NCI-H2227 (cell line): ENCODE measurements around the gene PHF3.

Experiments
- DNase-seq: peaks from one replicate; lab custom pipeline; 2025; ENCODE audit not compliant: unreplicated experiment; lab: John Stamatoyannopoulos, UW

Gene PHF3

GRCh38 chr6:63635588-63636517 lies at the start of gene PHF3:
Gene PHF3, plus strand, starts transcription at chr6:63635802. Its CDS starts 10,750 bp downstream, at chr6:63646552.
- DNase-seq, result peak; percentile 94

- DNase-seq, result no peak
Observed at GRCh38 chr6:63589952-63590411, 45.6 kb upstream of the PHF3 start.

- no peak for DNase-seq
Observed at GRCh38 chr6:63592886-63593285, 42.7 kb upstream of the PHF3 start.

- DNase-seq, result no peak
Observed at GRCh38 chr6:63597141-63598048, 38.2 kb upstream of the PHF3 start.

GRCh38 chr6:63598049-63599036 lies 37.3 kb upstream of the PHF3 start:
- peak; percentile 71 for DNase-seq

- DNase-seq, result no peak
Observed at GRCh38 chr6:63599243-63599642, 36.4 kb upstream of the PHF3 start.

- DNase-seq, result no peak
Observed at GRCh38 chr6:63600136-63600535, 35.5 kb upstream of the PHF3 start.

GRCh38 chr6:63609231-63609630 lies 26.4 kb upstream of the PHF3 start:
- DNase-seq, result no peak

- DNase-seq, result no peak
Observed at GRCh38 chr6:63610944-63611343, 24.7 kb upstream of the PHF3 start.

GRCh38 chr6:63611560-63611959 lies 24.0 kb upstream of the PHF3 start:
- DNase-seq, result no peak

GRCh38 chr6:63615590-63615989 lies 20.0 kb upstream of the PHF3 start:
- DNase-seq, result no peak

- DNase-seq, result no peak
Observed at GRCh38 chr6:63624091-63624490, 11.5 kb upstream of the PHF3 start.

- no peak for DNase-seq
Observed at GRCh38 chr6:63630466-63630865, 5.1 kb upstream of the PHF3 start.

GRCh38 chr6:63634630-63635029 lies 972 bp upstream of the PHF3 start:
- peak; percentile 41 for DNase-seq

GRCh38 chr6:63635215-63635587 lies 401 bp upstream of the PHF3 start:
- peak; percentile 26 for DNase-seq

GRCh38 chr6:63636518-63637021 lies 968 bp downstream of the PHF3 start:
- DNase-seq, result peak; percentile 47

GRCh38 chr6:63637865-63638445 lies 2.4 kb downstream of the PHF3 start:
- DNase-seq, result no peak

GRCh38 chr6:63640062-63640461 lies 4.5 kb downstream of the PHF3 start:
- no peak for DNase-seq

- peak; percentile 1 for DNase-seq
Observed at GRCh38 chr6:63643862-63644261, 8.3 kb downstream of the PHF3 start.
